ENCODE results near the gene CDH4. TPM values are rescaled to one million over a fixed set of nuclear protein-coding genes. Genes with fewer than 3 reads are reported as not detected.

Gene CDH4
- total RNA-seq, 1 donor from 2014 or later: 8.3 TPM

- no peak overlapping the region for H3K27ac Mint-ChIP-seq
- no peak for DNase-seq (ENCODE audit: extremely low spot score, unreplicated experiment)
- no peaks in the 10 kb centered on the region for H3K4me1 Mint-ChIP-seq (ENCODE audit: unreplicated experiment)
- no peaks in the 10 kb centered on the region for H3K36me3 Mint-ChIP-seq
- TF ChIP-seq CTCF (conservative IDR thresholded peaks at IDR 0.05): no peak
- no peak overlapping the region for H3K4me3 Mint-ChIP-seq
- H3K9me3 Mint-ChIP-seq: no peaks in the 10 kb centered on the region
- no peaks in the 10 kb centered on the region for H3K27me3 Mint-ChIP-seq
These were observed 655.2 kb downstream of the CDH4 start for GRCh38 chr20:61907081-61907891.

- no peak overlapping the region for H3K4me3 Mint-ChIP-seq
- no peak for DNase-seq (ENCODE audit: extremely low spot score, unreplicated experiment)
- H3K9me3 Mint-ChIP-seq: no peaks in the 10 kb centered on the region
- no peak for TF ChIP-seq CTCF (conservative IDR thresholded peaks at IDR 0.05)
- no peaks in the 10 kb centered on the region for H3K36me3 Mint-ChIP-seq
- H3K27ac Mint-ChIP-seq: no peak overlapping the region
- H3K4me1 Mint-ChIP-seq (ENCODE audit: unreplicated experiment): no peaks in the 10 kb centered on the region
- no peaks in the 10 kb centered on the region for H3K27me3 Mint-ChIP-seq
These were observed 656.3 kb downstream of the CDH4 start for GRCh38 chr20:61908057-61909026.

GRCh38 chr20:61909028-61909427 is 657.0 kb downstream of the CDH4 start:
- DNase-seq (ENCODE audit: extremely low spot score, unreplicated experiment): no peak
- no peak for TF ChIP-seq CTCF (conservative IDR thresholded peaks at IDR 0.05)
- no peaks in the 10 kb centered on the region for H3K9me3 Mint-ChIP-seq
- H3K4me1 Mint-ChIP-seq (ENCODE audit: unreplicated experiment): no peaks in the 10 kb centered on the region
- no peaks in the 10 kb centered on the region for H3K36me3 Mint-ChIP-seq
- H3K27me3 Mint-ChIP-seq: no peaks in the 10 kb centered on the region
- H3K4me3 Mint-ChIP-seq: no peak overlapping the region
- H3K27ac Mint-ChIP-seq: no peak overlapping the region

GRCh38 chr20:61909821-61910220 is 657.8 kb downstream of the CDH4 start:
- Mint-ChIP-seq H3K4me3 (no peak overlapping the region), H3K27me3 (no peaks in the 10 kb centered on the region), H3K9me3 (no peaks in the 10 kb centered on the region), H3K4me1 (ENCODE audit: unreplicated experiment) (no peaks in the 10 kb centered on the region), H3K27ac (no peak overlapping the region), H3K36me3 (no peaks in the 10 kb centered on the region)
- no peak for TF ChIP-seq CTCF (conservative IDR thresholded peaks at IDR 0.05)
- no peak for DNase-seq (ENCODE audit: extremely low spot score, unreplicated experiment)

GRCh38 chr20:61911824-61912223 is 659.8 kb downstream of the CDH4 start:
- Mint-ChIP-seq H3K4me1 (ENCODE audit: unreplicated experiment) (no peaks in the 10 kb centered on the region), H3K4me3 (no peak overlapping the region), H3K27me3 (peaks cover 2% of the 10 kb centered on the region), H3K27ac (no peak overlapping the region), H3K36me3 (no peaks in the 10 kb centered on the region), H3K9me3 (no peaks in the 10 kb centered on the region)
- no peak for DNase-seq (ENCODE audit: extremely low spot score, unreplicated experiment)
- TF ChIP-seq CTCF (conservative IDR thresholded peaks at IDR 0.05): no peak
